Measurements from ENCODE around the gene HSPBP1.

- TF ChIP-seq, protein P1, sequence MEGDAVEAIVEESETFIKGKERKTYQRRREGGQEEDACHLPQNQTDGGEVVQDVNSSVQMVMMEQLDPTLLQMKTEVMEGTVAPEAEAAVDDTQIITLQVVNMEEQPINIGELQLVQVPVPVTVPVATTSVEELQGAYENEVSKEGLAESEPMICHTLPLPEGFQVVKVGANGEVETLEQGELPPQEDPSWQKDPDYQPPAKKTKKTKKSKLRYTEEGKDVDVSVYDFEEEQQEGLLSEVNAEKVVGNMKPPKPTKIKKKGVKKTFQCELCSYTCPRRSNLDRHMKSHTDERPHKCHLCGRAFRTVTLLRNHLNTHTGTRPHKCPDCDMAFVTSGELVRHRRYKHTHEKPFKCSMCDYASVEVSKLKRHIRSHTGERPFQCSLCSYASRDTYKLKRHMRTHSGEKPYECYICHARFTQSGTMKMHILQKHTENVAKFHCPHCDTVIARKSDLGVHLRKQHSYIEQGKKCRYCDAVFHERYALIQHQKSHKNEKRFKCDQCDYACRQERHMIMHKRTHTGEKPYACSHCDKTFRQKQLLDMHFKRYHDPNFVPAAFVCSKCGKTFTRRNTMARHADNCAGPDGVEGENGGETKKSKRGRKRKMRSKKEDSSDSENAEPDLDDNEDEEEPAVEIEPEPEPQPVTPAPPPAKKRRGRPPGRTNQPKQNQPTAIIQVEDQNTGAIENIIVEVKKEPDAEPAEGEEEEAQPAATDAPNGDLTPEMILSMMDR (conservative IDR thresholded peaks at IDR 0.05; ENCODE audit: low read depth, low read length) = no peak
- TF ChIP-seq EZH2 (IDR thresholded peaks at IDR 0.05; ENCODE audit: borderline replicate concordance, low read depth, low read length, poor library complexity, severe bottlenecking) = no peak
These were observed 33.2 kb downstream of the HSPBP1 start for GRCh38 chr19:55246462-55247451.

All from A673 (cell line).